ENCODE data around the gene USP4.
A peak's percentile ranks its signal among the peaks of the same experiment; 100 is the strongest.
"Not testable (repeated sequence)": the region's sequence is repeated elsewhere in the genome, so short reads cannot be mapped to it uniquely, and the experiment has no call there.

The USP4 gene

DNA sequence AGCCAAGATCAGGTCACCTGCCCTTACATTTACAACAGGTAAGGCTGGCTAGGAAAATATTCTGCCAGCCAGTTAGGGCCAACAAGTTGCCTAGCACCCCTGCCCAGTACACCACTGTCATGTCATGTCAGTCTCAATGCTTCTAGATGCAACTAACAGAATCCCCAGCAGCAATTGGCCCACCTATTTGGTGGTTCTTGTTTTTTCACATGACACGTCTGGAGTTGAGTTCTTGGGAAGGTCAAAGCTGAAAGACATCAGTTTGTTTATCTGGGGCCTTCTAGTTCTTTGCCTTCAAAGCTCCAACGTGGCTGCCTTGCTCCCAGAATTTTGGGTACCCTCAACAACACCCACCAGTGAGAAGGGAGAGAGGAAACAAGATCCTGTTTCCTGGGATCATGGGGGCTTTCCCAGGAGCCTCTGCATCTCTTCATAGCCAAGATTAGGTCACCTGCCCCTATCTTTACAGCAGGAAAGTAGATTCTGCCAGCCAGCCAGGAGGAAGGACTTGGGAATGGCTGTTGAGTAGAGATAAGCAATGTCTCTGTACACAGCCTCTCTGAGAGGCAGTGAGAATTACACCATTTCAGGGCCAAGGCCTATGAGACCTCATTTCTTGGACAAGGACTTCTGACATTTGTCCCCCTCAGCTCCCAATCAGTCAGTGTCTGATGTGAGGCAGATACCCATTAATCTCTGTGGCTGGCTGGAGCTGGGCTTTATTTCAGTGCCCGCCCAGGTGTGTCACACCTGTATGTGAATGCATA lies 9.7 kb upstream of the USP4 start:
- DNase-seq: no peak

DNA sequence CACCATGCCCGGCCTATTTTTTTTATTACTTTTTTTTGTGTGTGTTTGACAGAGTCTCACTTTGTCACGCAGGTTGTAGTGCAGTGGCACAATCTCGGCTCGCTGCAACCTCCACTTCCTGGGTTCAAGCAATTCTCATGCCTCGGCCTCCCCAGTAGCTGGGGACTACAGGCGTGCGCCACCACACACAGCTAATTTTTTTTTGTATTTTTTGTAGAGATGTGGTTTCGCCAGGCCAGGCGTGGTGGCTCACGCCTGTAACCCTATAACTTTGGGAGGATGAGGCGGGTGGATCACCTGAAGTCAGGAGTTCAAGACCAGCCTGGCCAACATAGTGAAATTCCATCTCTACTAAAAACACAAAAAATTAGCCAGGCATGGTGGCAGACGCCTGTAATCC lies 8.5 kb upstream of the USP4 start:
- DNase-seq: not testable (repeated sequence)

DNA sequence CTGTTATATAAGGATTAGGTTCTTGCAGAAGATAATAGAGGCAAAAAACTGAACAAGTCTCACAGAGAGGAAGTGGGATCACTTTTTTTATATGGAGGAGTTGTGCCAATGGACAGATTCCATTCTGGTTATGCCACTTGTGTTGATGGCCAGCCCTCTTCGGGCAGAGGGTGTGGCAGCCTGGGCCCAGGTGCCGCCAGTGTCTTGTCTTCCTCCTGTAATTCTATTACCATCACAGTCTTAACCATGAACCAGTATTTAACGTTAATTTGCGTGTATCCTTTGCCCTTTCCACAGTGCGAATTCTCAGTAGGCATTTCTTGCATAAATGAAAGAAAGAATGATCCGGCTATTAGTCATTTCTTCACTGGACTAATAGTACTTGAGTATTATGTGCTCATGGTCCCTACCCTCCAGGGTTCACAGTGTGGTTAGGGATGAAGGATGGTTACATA lies 7.0 kb upstream of the USP4 start:
- no peak for DNase-seq

DNA sequence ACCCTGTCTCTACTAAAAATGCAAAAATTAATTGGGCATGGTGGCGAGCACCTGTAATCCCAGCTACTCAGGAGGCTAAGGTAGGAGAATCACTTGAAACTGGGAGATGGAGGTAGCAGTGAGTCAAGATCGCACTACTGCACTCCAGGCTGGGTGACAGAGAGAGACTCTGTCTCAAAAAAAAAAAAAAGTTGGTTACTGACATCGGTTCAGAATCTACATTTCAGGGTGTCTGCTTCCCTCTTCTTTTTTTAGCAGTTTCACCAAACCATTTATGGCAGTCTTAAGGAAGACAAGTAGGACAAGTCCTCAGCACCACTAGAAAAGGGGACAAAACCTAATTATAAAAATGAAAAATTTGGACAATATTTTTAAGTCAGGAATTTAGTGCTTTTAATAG lies 3.3 kb upstream of the USP4 start:
- no peak for DNase-seq

DNA sequence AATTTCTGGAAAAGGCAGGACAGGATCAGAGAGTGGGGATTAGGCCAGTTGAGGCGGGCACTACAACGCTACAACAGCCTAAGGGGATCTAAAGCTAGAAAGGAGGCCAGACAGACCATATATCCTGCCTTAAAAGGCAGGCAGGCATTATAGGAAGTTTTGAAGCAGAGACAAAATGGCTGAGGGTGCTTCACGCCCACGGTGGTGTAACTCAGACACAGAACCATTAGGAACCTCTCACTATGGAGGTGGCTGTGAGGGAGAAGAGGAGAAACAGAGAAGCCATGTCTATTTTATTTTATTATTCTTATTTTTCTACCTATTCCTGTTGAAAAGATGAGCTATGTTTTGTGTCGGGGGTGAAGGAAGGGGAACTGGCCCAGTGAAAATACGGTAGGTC lies 2.1 kb upstream of the USP4 start:
- no peak for DNase-seq

DNA sequence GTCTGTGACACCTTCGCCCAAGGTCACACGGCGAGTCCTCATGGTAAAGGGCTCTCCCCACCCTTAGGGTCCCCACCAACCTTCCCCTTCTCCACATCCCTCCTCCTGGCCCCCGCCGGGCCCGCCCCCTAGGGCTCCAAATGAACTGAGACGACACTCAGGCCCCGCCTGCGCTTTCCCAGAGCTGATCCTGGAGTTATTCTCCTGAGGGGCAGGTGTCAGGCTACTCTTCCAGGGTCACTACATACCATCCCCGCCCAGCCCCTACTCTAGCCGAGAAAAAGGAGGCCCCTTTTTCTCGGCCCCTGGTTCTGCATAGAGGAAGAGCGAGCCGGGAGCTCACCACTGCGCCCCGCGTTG lies 292 bp downstream of the USP4 start:
- peak; percentile 54 for DNase-seq

DNA sequence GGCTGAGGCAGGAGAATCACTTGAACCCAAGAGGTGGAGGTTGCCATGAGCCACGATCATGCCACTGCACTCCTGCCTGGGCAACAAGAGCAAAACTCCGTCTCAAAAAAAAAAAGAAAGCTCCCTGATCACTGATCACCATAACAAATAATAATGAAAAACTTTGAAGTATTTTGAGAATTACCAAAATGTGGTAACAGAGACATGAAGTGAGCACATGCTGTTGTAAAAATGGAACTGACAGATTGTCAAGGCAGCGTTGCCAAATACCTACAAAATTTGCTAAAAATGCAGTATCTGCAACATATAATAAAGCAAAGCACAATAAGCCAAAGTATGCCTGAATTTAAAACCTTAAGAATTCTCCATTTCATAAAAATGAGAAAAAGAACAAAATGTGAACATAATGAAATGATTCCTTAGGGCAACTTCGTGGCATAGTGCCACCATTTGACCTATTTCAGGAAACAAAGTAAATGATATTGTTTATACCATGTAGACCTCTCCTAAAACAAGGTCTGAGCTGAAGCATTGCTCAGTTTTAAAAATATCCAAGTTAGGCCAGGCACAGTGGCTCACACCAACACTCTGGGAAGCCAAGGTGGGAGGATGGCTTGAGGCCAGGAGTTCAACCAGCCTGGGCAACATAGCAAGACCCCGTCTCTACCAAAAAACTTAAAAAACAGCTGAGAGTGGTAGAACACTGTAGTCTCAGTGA lies 5.8 kb downstream of the USP4 start:
- DNase-seq: no peak

DNA sequence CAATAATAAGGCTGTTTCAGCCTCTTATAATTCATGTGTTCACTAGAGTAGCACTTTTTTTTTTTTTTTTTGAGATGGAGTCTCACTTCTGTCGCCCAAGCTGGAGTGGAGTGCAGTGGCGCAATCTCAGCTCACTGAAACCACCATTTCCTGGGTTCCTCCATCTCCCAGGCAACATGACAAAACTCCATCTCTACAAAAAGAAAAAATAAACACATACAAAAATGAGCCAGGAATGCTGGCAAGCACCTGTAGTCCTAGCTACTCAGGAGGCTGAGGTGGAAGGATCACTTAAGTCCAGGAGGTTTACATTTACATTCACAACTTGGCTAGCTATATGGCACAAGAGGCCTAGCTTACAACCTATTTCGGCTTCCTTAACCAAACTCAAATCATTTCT lies 6.8 kb downstream of the USP4 start:
- DNase-seq: no peak

DNA sequence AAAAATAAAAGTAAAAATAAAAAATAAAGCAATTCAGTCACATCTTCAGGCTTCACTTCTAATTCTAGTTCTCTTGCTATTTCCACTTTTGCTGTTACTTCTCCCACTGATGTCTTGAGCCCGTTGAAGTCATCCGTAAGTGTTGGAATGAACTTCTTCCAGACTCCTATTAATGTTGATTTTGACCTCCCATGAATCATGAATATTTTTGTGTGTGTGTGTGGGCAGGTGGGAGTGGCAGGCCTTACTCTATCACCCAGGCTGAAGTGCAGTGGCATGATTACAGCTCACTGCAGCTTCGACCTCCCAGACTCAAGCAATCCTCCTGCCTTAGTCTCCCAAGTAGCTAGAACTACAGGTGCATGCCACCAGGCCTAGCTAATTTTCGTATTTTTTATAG lies 10.7 kb downstream of the USP4 start:
- DNase-seq: no peak

DNA sequence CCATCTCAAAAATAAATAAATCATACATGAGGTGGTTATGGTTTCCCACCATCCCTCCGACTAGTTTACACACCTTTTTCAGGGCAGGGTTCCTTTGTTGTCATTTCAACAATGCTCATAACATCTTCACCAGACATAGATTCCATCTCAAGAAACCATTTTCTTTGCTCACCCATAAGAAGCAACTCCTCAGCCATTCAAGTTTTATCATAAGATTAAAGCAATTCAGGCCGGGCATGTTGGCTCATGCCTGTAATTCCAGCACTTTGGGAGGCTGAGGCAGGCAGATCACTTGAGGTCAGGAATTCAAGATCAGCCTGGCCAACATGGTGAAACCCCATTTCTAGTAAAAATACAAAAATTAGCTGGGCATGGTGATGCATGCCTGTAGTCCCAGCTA lies 11.5 kb downstream of the USP4 start:
- DNase-seq: not testable (repeated sequence)

DNA sequence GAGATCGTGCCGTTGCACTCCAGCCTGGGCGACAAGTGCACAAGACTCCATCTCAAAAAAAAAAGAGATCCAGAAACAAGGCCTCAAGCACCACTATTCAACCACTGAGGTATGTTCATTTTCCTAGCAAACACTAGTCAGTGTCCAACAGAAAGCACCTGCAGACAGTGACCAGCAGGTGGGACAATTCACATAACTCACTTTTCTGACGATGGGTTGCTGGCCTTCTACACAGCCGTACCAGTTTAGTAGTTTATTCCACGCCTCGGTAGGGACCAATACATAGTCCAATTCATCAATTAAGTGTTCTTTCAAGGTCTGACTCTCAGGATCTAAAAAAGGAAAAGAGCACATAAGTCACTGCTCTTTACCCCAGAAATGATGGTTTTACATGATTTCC lies 12.4 kb downstream of the USP4 start:
- no peak for DNase-seq

DNA sequence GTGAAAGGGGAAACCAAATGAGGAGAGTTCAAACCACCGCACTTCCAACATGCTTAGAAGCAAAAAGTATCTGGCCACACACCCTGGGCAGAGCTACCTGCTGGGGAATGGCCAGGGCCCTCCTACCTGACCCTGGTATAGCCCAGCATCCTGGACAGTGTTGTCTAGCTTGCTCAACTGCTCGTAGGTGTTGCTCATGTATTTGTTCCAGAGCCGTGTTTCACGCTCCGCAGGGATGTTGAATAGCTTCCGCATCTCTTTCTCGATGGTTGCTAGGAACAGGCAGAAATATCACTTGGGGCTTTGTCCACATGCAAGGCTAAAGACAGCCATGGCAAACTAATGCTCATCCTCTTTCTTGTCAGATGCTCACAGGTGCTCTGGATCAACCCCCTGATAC lies 15.1 kb downstream of the USP4 start:
- DNase-seq: no peak

DNA sequence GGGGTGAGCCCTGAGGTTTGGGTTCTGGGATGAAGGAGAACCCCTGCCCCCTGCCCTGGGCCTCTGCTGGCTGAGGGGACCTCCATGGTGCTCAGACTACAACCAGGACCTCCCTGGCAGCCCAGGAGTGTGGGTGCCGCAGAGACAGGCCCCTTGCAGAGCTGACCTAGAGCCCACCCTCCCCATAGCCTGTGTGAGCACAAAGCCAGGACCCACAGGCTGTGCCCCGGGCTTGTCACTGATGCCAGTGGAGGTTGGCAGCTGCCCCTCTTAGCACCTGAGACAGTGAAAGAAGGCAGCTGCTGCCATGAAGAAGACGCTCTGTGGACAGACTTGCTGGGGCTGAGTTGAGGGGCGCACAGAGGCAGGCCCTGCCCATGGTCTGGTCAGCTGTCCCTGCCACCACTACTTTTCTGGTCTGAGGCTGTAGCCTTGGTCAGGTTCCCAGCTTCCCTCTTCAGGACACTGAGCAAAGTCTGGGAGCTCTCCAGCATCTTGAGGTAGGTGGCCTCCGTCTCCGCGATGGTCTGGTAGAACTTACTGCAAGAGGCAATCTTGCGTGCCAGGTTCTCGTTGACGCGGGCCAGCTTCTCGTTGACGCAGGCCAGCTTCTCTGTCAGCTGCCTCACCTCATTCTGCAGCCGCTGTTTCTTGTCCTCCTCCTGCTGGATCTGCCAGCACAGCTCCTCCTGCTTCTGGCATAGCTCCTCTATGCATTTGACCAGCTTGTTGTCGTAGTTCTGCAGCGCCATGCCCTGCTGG lies 23.0 kb downstream of the USP4 start:
- DNase-seq: no peak

DNA sequence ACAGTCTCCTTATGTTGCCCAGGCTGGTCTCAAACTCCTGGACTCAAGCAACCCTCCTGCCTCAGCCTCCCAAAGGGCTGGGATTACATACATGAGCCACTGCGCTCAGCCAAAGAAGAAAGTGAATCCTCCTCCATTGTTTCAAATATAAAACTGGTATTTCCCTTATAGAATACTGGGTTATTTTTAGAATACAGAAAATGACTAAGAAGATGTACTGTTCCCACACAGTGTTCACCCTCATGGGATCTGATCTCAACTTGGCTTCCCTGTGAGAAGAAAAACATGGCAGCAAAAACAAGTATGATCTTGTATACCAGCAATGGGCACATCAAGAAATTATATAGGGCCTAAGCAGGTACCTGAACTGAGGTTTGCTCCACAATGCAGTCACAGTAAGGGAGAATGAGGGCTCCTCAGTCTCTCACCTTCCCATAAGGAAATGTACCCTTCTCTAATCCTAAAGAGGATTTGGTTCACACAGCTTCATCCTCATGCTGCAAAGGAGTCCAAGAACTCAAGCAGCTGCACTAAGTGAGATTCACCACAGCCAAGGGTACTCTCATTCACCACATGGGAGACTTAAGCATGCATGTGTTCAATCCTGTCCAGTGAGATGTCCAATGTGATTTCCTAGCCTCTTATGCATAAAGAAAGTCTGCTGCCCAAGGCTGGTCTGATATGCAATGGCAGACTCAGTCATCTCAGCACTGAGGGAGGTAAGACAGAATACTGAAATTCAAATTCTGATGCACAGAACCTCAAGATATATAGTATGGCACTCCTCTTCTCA lies 25.8 kb downstream of the USP4 start:
- DNase-seq: no peak

DNA sequence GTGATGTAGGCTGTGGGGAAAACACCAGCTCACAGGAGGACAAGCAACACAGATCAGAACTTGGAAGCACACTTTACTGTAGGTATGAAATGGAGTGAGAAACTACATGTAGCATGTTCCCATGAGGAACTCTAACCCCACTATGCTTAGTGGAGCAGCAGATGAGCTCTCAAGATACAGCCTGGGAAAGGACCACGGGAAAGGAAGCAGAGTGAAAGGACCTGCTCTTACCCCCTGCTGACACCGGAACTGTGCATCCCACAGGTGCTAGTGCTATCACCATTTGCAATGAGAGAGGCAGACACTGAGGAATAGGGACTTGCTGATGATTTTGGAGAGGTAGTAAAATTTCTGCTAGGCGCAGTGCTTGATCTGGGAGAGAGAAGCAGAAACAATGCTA lies 28.6 kb downstream of the USP4 start:
- DNase-seq: no peak

DNA sequence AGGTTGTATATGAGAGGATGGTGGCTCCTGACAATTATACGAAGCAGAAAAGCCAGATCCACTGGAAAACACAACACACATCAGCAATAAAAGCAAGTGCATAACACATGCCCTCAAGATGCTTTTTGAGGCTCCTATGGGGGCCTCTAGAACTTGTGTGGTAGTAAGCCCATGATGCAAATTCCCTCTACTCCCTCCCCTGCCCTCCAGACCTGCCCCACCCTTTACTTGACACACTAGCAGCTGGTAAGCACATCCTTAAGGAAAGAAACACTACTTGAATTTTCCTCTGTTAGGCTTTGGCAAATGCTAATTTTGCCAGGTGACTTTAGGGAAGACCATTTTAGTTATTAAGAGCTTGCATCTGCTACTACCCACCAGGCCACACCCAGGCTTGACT lies 29.2 kb downstream of the USP4 start:
- DNase-seq: no peak

DNA sequence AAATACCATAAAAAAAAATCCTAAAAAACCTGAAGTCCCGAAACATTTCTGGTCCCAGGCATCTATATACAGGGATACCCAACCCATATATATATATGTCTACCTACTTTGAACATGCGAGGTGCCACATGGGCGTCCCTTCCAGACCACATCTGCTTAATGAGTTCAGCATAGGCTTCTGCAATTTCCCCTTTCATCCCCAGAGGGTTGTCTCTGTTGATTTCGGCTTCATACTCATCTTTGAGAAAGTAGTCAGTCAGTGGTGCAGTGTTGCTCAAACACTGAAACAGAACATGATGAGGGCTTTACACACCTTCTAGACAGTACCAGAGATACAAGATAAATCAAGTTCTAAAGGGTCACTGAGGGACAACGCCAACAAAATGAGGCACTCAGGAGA lies 34.2 kb downstream of the USP4 start:
- DNase-seq: no peak

DNA sequence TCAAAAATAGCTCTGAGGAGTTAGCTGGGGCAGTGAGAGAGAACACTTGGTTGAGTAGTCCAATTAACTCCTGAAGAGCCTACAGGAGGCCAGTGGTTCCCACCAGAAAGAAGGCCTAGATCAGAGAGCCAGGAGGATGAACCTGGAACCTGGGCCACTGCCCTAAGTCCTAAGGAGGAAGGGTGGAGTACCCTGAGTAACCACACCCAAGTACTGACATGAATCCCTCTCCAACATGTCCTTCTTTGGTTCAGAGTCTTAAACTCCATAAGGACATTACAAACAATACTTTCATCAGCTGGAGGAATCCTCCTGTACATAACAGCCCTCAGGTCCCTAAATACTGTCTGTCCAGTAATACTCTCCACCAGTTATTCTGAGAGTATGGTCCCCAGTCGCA lies 37.2 kb downstream of the USP4 start:
- DNase-seq: no peak

DNA sequence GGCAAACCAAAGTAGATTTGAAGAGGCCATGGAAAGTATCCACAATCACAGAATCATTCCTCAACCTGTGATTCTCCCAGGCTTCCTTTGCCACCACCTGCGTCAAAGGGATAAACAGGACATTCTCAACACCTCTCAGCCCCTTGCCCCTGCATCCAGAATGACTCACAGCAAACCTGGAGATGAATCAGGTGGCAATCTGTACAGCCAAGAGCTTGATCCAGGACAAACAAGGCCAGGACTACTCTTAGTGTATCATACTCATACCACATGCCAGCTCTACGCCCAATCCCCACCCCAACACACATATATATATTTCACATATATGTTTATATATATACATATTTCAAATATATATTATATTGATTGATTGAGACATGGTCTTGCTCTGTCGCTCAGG lies 39.3 kb downstream of the USP4 start:
- DNase-seq: no peak

DNA sequence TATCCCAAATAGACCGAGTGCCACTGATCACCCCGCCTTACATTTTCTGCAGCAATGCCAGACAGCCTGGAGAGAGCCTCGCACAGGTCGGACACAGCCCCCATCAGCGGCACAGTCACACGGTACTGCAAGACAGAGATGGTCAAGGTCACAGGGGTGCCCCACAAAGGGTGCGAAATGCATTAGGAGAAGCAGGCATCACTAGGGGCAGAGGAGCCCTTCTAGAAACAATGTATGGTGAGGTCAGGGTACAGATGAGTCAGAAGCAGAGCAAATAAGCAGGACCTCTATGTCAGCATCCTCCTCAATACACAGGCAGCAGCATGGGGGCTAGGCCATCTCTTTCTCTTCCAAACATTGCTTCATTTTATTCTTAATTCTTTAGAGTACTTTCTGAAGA lies 41.3 kb downstream of the USP4 start:
- DNase-seq: no peak

DNA sequence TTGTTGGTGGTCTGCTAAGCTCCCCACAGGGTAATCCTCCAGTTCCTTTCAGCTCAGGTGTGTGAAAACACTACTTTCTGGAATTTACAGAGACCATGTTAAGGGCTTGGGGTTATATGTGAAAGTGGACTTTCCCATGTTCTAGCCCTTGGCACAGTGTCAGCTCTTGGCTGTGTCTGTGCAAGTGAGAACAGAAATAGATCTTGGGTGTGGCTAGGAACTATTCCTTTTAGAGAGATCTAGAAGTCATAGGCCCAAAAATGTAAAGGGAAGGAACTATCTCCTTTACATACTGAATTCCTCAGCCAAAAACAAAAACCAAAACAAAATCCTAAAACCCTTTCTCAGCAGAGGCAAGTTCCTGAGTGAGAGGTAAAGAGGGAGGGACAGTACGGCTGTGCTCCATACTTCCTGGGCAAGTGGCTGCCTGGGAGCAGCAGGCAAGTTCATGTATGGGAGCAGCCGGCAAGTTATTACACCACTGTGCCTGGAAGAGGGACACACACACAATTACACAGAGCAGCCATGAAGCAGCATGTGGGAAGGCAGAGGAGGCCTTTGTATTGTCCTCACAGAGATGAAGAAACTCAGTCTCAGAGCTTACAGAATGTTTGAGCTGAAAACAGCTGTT lies 43.0 kb downstream of the USP4 start:
- no peak for DNase-seq

DNA sequence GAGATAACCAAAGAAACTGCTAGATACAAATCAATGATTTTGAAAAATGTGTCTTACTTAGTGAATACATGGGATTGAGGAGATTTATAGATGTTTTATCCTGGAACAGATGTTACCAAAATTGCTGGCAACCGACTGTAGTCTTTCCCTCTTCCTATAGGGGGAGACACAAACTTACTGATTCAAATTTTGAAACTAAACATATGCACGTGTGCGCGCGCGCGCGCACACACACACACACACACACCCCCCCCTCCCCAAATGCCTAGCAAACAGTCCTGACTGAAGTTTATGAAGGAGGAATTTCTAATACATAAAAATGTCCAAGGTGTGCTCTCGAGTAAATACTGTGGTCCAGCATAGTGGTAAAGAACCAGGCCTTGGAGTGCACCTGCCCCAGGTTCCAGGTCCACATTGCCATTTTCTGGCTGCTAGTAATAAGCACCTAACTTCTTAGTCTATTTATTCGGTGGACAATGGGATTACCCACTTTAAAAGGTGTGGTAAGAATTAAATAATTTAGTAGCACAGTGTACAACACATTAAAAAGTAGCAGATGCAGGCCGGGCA lies 44.3 kb downstream of the USP4 start:
- DNase-seq: no peak
